Measurements from ENCODE around the gene AFF3.

AFF3 gene

GRCh38 chr2:100066856-100067255 lies 75.5 kb downstream of the AFF3 start:
- no peak for DNase-seq

GRCh38 chr2:100066246-100066645 lies 76.1 kb downstream of the AFF3 start:
- no peak for DNase-seq

- no peak for DNase-seq
Measured at GRCh38 chr2:100064592-100065428, 77.6 kb downstream of the AFF3 start.

GRCh38 chr2:100064165-100064564 lies 78.2 kb downstream of the AFF3 start:
- DNase-seq, result no peak

- no peak for DNase-seq
Measured at GRCh38 chr2:100063459-100063953, 78.9 kb downstream of the AFF3 start.

- DNase-seq, result no peak
Measured at GRCh38 chr2:100062336-100062735, 80.1 kb downstream of the AFF3 start.

GRCh38 chr2:100060875-100061274 lies 81.5 kb downstream of the AFF3 start:
- no peak for DNase-seq

GRCh38 chr2:100059638-100060037 lies 82.8 kb downstream of the AFF3 start:
- no peak for DNase-seq

- no peak for DNase-seq
Measured at GRCh38 chr2:100057901-100058261, 84.5 kb downstream of the AFF3 start.

- no peak for DNase-seq
Measured at GRCh38 chr2:100054426-100054825, 88.0 kb downstream of the AFF3 start.

- no peak for DNase-seq
Measured at GRCh38 chr2:100053087-100053885, 89.1 kb downstream of the AFF3 start.

GRCh38 chr2:100052650-100053049 lies 89.7 kb downstream of the AFF3 start:
- DNase-seq, result peak; percentile 18

GRCh38 chr2:100051253-100051652 lies 91.1 kb downstream of the AFF3 start:
- no peak for DNase-seq

- DNase-seq, result no peak
Measured at GRCh38 chr2:100050685-100051084, 91.7 kb downstream of the AFF3 start.

- no peak for DNase-seq
Measured at GRCh38 chr2:100046961-100047947, 95.1 kb downstream of the AFF3 start.

GRCh38 chr2:100045000-100045399 lies 97.4 kb downstream of the AFF3 start:
- no peak for DNase-seq

GRCh38 chr2:100043891-100044255 lies 98.5 kb downstream of the AFF3 start:
- DNase-seq, result no peak

- DNase-seq, result no peak
Measured at GRCh38 chr2:100043081-100043890, 99.1 kb downstream of the AFF3 start.

- DNase-seq, result no peak
Measured at GRCh38 chr2:100042562-100042961, 99.8 kb downstream of the AFF3 start.

- DNase-seq, result no peak
Measured at GRCh38 chr2:100041946-100042345, 100.4 kb downstream of the AFF3 start.

GRCh38 chr2:100041385-100041784 lies 101.0 kb downstream of the AFF3 start:
- no peak for DNase-seq

GRCh38 chr2:100040906-100041305 lies 101.5 kb downstream of the AFF3 start:
- no peak for DNase-seq

All from NCI-H1105 treated with DMSO at 0.1 percent for 48 hours (cell line).